Activated CD8-positive, alpha-beta T cell treated with anti-CD3 and anti-CD28 coated beads for 36 hours (primary cell): Measurements from ENCODE around the gene WASF1. TPM values are rescaled to one million over a fixed set of nuclear protein-coding genes. Genes with fewer than 3 reads are reported as not detected.

ENCODE experiments used
- ATAC-seq: fragments of 200-7000 bp; cut with Tn5 transposase; one replicate; pipeline ENCODE4 v1.10.0; 2021; ENCODE audit warnings: mild to moderate bottlenecking, moderate library complexity
- CTCF ChIA-PET: fragments of 350-600 bp; sonication (Branson Sonifier 250); formaldehyde crosslinking; loops from one replicate; lab custom pipeline; 2021; ENCODE audit warnings: antibody characterized with exemption; lab: Charles Lee
- POLR2A ChIA-PET: fragments of 350-600 bp; sonication (Branson Sonifier 250); formaldehyde crosslinking; loops from one replicate; lab custom pipeline; 2021; ENCODE audit warnings: antibody characterized with exemption; lab: Charles Lee
- DNase-seq: peaks from one replicate; pipeline ENCODE4 v3.0.0-alpha.2; 2020
- H3K27ac Mint-ChIP-seq: one replicate; pipeline ENCODE4 v1.8.0; 2021; ENCODE audit warnings: mild to moderate bottlenecking, mixed read lengths
- H3K27me3 Mint-ChIP-seq: one replicate; pipeline ENCODE4 v1.8.0; 2021; ENCODE audit warnings: mixed read lengths
- H3K36me3 Mint-ChIP-seq: one replicate; pipeline ENCODE4 v1.8.0; 2021; ENCODE audit warnings: low read depth, mixed read lengths
- H3K4me1 Mint-ChIP-seq: one replicate; pipeline ENCODE4 v1.8.0; 2021; ENCODE audit warnings: low read depth, mixed read lengths
- H3K4me3 Mint-ChIP-seq: one replicate; pipeline ENCODE4 v1.8.0; 2021; ENCODE audit warnings: mild to moderate bottlenecking, moderate library complexity, mixed read lengths
- H3K9me3 Mint-ChIP-seq: one replicate; pipeline ENCODE4 v1.8.0; 2021; ENCODE audit warnings: mixed read lengths
- CTCF ChIP-seq: fragments of 200-600 bp; IDR thresholded peaks from one replicate; pipeline ENCODE4 v1.8.0; 2022; ENCODE audit warnings: antibody characterized with exemption, mild to moderate bottlenecking
- intact Hi-C: fragments of 100-400 bp; cut with micrococcal nuclease; formaldehyde crosslinking; loops from one replicate; pipeline ENCODE4 v1.10.0; 2022
- total RNA-seq, 2 experiments: library from RNA; stranded (reverse); gene quantifications; one replicate each; pipeline ENCODE4 v1.2.3, GENCODE V29; 2021

Gene WASF1
- total RNA-seq, 2 experiments from 2014 or later, result 4.6 to 4.8 TPM

- peaks cover 8% of the 10 kb centered on the region for H3K4me1 Mint-ChIP-seq
- no peaks in the 10 kb centered on the region for H3K27me3 Mint-ChIP-seq
- peaks cover 34% of the 10 kb centered on the region for H3K36me3 Mint-ChIP-seq
- intact Hi-C loops, result no loop called here
- H3K27ac Mint-ChIP-seq, result no peak overlapping the region
- no peak overlapping the region for H3K4me3 Mint-ChIP-seq
- no peak for ATAC-seq
- no peaks in the 10 kb centered on the region for H3K9me3 Mint-ChIP-seq
- ChIA-PET POLR2A (no interaction called here), CTCF (no interaction called here)
- DNase-seq, result no peak
- TF ChIP-seq CTCF, result no peak
These were observed 34.9 kb upstream of the WASF1 start for GRCh38 chr6:110214338-110214737.

DNA sequence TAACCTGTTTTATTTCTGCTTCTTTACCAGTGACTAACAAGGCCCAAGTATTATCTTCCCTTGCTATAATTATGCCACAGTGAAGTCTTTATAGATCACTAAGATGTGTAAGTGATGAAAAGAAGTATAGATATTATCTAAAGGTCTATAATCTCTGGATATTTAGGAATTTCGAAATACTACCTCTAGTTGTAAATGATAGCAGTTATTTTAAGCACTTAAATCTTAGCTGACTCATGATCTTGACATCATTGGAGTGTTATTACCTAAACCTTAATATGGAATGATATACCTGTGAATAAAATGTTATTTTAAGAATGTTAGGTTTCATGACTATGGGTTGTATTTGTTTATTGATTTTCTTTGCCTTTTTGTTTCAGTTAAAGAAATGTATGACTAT, 32.3 kb upstream of the WASF1 start:
- Mint-ChIP-seq H3K27me3 (no peaks in the 10 kb centered on the region), H3K36me3 (peaks cover 36% of the 10 kb centered on the region), H3K27ac (no peak overlapping the region), H3K9me3 (no peaks in the 10 kb centered on the region), H3K4me1 (peaks cover 2% of the 10 kb centered on the region), H3K4me3 (no peak overlapping the region)
- CTCF ChIA-PET, result no interaction called here
- DNase-seq (no peak), ATAC-seq (no peak)
- POLR2A ChIA-PET, result no interaction called here
- TF ChIP-seq CTCF, result no peak
- intact Hi-C loops, result no loop called here

- Mint-ChIP-seq H3K27ac (no peak overlapping the region), H3K36me3 (peaks cover 19% of the 10 kb centered on the region), H3K27me3 (no peaks in the 10 kb centered on the region), H3K4me3 (no peak overlapping the region), H3K4me1 (peaks cover 2% of the 10 kb centered on the region), H3K9me3 (no peaks in the 10 kb centered on the region)
- ChIA-PET POLR2A (interaction anchor here (1.3 kb wide), 1 partner anchor 28 kb away, joined by 3 read pairs; no protein-coding TSS in a partner anchor), CTCF (interaction anchor here (0.8 to 1.1 kb wide), 3 partner anchors 9 to 182 kb away, joined by 3 read pairs; no protein-coding TSS in a partner anchor)
- intact Hi-C loops, result no loop called here
- TF ChIP-seq CTCF, result no peak
- DNase-seq (no peak), ATAC-seq (no peak)
These were observed 28.2 kb upstream of the WASF1 start for GRCh38 chr6:110207652-110208051.

DNA sequence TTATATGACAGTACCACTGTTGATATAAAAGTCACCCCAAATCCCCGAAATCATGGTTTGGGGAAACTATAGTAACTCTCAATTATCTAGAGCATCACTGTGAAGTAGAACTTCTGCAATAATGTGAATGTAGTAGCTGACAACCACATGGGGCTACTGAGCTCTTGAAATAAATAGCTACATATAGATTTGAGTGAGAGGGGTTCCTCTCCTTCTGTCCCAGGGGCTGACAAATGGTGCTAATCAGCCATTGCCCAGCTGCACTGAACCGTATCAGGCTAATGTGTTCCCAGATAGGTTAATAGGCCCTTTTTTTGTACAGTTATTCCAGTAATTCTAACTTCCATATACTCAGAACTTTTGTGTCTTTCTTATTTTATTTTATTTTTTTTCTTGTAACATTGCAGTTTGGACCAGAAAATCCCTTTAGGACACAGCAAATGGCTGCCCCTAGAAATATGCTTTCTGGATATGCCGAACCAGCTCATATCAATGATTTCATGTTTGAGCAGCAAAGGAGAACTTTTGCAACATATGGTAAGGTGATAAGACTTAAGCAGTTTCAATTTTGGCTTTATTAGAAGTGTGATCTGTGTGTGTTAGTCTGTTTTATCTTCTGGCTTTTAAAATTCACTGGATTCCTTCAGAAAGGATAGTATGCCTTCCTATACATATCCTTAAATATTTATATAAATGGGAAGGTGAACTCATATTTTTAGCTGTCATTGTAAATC, 21.8 kb upstream of the WASF1 start:
- ChIA-PET POLR2A (no interaction called here), CTCF (no interaction called here)
- Mint-ChIP-seq H3K27ac (no peak overlapping the region), H3K27me3 (no peaks in the 10 kb centered on the region), H3K36me3 (peaks cover 8% of the 10 kb centered on the region), H3K4me3 (no peak overlapping the region), H3K9me3 (no peaks in the 10 kb centered on the region), H3K4me1 (peaks cover 18% of the 10 kb centered on the region)
- DNase-seq (no peak), ATAC-seq (no peak)
- intact Hi-C loops, result no loop called here
- no peak for TF ChIP-seq CTCF

DNA sequence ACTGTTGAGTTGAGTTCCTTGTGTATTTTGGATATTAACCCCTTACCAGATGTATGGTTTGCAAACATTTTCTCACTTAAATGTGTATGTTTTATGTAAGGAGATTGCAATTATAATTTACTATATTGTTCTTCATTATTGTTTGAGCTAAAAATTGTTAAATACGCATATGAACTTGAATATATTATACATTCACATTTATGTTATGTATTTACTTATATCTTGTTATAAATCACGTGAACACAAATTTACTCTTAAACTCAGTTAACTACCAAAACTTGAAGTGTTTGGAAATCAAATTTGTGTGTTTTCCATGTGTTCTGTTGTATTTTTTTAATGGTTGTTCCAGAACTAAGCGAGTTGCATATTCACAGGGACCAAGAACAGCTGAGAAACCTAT, 19.1 kb upstream of the WASF1 start:
- intact Hi-C loops, result no loop called here
- TF ChIP-seq CTCF, result no peak
- Mint-ChIP-seq H3K4me1 (peaks cover 27% of the 10 kb centered on the region), H3K9me3 (no peaks in the 10 kb centered on the region), H3K27me3 (no peaks in the 10 kb centered on the region), H3K4me3 (no peak overlapping the region), H3K27ac (no peak overlapping the region), H3K36me3 (peaks cover 16% of the 10 kb centered on the region)
- CTCF ChIA-PET, result no interaction called here
- POLR2A ChIA-PET, result interaction anchor here (1.1 to 1.4 kb wide), 2 partner anchors 8 to 10 kb away, joined by 3 to 4 read pairs; no protein-coding TSS in a partner anchor
- ATAC-seq, result no peak
- DNase-seq, result no peak
